DND-41 (cell line): ENCODE data around the gene TSPO.

Experiments used
- ATAC-seq: fragments of 200-7000 bp; cut with Tn5 transposase; 3 replicates; pipeline ENCODE4 v1.9.1; 2021; ENCODE audit warnings: low read depth; ENCODE audit not compliant: insufficient read depth
- DNase-seq: peaks from one replicate; pipeline ENCODE4 v3.0.0-alpha.2; 2020
- H2AFZ ChIP-seq: 2 replicates; pipeline ENCODE4 v1.6.0; 2012; ENCODE audit warnings: low read depth, low read length
- H3K27ac ChIP-seq: 2 replicates; pipeline ENCODE4 v1.5.1; 2012; ENCODE audit warnings: low read length, inconsistent platforms
- H3K27me3 ChIP-seq: fragments of 200-600 bp; sonication (generic); 2 replicates; pipeline ENCODE4 v1.6.0; 2012; ENCODE audit warnings: low read length, mild to moderate bottlenecking, inconsistent platforms; ENCODE audit not compliant: insufficient read depth, poor library complexity
- H3K36me3 ChIP-seq: 2 replicates; pipeline ENCODE4 v1.5.1; 2012; ENCODE audit warnings: low read length, inconsistent platforms; ENCODE audit not compliant: insufficient read depth
- H3K4me1 ChIP-seq: 2 replicates; pipeline ENCODE4 v1.5.1; 2012; ENCODE audit warnings: mild to moderate bottlenecking, low read length; ENCODE audit not compliant: insufficient read depth
- H3K4me2 ChIP-seq: 2 replicates; pipeline ENCODE4 v1.6.0; 2012; ENCODE audit warnings: mild to moderate bottlenecking, moderate library complexity, low read length, inconsistent platforms; ENCODE audit not compliant: insufficient read depth
- H3K4me3 ChIP-seq, 2 experiments: fragments of 200-600 bp in 1 of 2; shearing (Covaris generic) in 1 of 2; 2 replicates each; pipeline ENCODE4 v1.5.1; 2012 to 2016; ENCODE audit warnings: inconsistent platforms in 2 of 2, low read length in 2 of 2, mild to moderate bottlenecking in 2 of 2, low read depth in 1 of 2, moderate library complexity in 1 of 2
- H3K79me2 ChIP-seq: 2 replicates; pipeline ENCODE4 v1.6.0; 2012; ENCODE audit warnings: low read length, inconsistent platforms; ENCODE audit not compliant: insufficient read depth
- H3K9ac ChIP-seq: 2 replicates; pipeline ENCODE4 v1.6.0; 2012; ENCODE audit warnings: low read depth, mild to moderate bottlenecking, inconsistent platforms, low read length, moderate library complexity
- H3K9me3 ChIP-seq: 2 replicates; pipeline ENCODE4 v1.5.1; 2012; ENCODE audit warnings: low read length, moderate library complexity, mild to moderate bottlenecking, inconsistent platforms; ENCODE audit not compliant: insufficient read depth, severe bottlenecking
- H4K20me1 ChIP-seq: 2 replicates; pipeline ENCODE4 v1.6.0; 2012; ENCODE audit warnings: low read length; ENCODE audit not compliant: insufficient read depth
- EZH2 ChIP-seq: IDR thresholded peaks from 3 replicates; pipeline ENCODE4 v1.6.1; 2012; ENCODE audit warnings: borderline replicate concordance, low read depth, mild to moderate bottlenecking, moderate library complexity, low read length, inconsistent platforms; ENCODE audit not compliant: severe bottlenecking
- TF ChIP-seq, protein P1 (sequence below): IDR thresholded peaks from 2 replicates; pipeline ENCODE4 v1.5.1; 2012; ENCODE audit warnings: borderline replicate concordance, low read length, moderate library complexity, mild to moderate bottlenecking; ENCODE audit not compliant: poor library complexity, severe bottlenecking; ENCODE audit errors: extremely low read depth

TSPO gene

DNA sequence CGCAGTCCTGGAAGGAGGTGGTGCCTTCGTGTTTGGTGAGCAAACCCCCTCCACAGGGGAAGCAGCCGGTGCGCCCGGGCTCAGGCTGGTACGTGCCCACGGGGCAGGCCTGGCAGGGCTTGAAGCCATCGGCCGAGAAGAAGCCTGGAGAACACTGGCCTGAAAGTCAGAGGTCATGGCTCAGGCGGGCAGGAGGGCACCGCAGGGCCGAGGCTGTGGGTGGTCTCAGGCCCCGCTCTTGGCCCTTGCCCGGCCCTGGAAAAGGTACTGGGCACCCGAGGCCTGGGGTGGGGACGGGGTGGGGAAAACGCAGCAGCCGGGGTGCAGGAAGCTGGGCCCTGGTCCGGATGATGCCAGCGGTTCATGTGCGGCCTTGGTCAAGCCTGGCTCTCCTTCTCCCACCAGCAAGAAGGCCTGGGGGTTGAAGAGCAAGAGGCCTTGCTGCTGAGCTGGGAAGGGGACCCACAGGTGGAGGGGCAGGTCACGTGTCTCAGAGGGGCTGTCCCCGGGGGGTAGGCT, 61.1 kb downstream of the TSPO start:
- no peak for ATAC-seq
- Histone ChIP-seq H2AFZ (no peak overlapping the region), H3K4me1 (no peaks in the 10 kb centered on the region), H3K9me3 (no peaks in the 10 kb centered on the region), H3K27me3 (no peaks in the 10 kb centered on the region), H3K79me2 (no peaks in the 10 kb centered on the region), H3K36me3 (no peaks in the 10 kb centered on the region), H3K9ac (no peak overlapping the region), H3K4me2 (no peak overlapping the region), H3K4me3 (no peak overlapping the region), H3K27ac (no peak overlapping the region), H4K20me1 (no peaks in the 10 kb centered on the region)
- no peak for TF ChIP-seq EZH2
- TF ChIP-seq, protein P1, sequence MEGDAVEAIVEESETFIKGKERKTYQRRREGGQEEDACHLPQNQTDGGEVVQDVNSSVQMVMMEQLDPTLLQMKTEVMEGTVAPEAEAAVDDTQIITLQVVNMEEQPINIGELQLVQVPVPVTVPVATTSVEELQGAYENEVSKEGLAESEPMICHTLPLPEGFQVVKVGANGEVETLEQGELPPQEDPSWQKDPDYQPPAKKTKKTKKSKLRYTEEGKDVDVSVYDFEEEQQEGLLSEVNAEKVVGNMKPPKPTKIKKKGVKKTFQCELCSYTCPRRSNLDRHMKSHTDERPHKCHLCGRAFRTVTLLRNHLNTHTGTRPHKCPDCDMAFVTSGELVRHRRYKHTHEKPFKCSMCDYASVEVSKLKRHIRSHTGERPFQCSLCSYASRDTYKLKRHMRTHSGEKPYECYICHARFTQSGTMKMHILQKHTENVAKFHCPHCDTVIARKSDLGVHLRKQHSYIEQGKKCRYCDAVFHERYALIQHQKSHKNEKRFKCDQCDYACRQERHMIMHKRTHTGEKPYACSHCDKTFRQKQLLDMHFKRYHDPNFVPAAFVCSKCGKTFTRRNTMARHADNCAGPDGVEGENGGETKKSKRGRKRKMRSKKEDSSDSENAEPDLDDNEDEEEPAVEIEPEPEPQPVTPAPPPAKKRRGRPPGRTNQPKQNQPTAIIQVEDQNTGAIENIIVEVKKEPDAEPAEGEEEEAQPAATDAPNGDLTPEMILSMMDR = no peak
- no peak for DNase-seq
